Suprapubic skin (tissue), 4 donors: ENCODE results near the gene NLRC4. TPM values are rescaled to one million over a fixed set of nuclear protein-coding genes. Genes with fewer than 3 reads are reported as not detected.

ENCODE experiments used
- DNase-seq, 2 donors: peaks; one replicate each; pipeline ENCODE4 v3.0.0-alpha.2; 2019; ENCODE audit warnings: low spot score in 2 of 2
- H3K27ac ChIP-seq: fragments of 200-600 bp; sonication (generic); one replicate; pipeline ENCODE4 v1.5.1; 2019
- H3K27me3 ChIP-seq: fragments of 200-600 bp; sonication (generic); one replicate; pipeline ENCODE4 v1.5.1; 2019
- H3K36me3 ChIP-seq: fragments of 200-600 bp; sonication (generic); one replicate; pipeline ENCODE4 v1.5.1; 2019
- H3K4me1 ChIP-seq: fragments of 200-600 bp; sonication (generic); one replicate; pipeline ENCODE4 v1.5.1; 2019
- H3K4me3 ChIP-seq: fragments of 200-600 bp; sonication (generic); one replicate; pipeline ENCODE4 v1.5.1; 2019; ENCODE audit warnings: mild to moderate bottlenecking
- H3K9me3 ChIP-seq: fragments of 200-600 bp; sonication (generic); one replicate; pipeline ENCODE4 v1.5.1; 2019
- EP300 ChIP-seq: sonication (generic); formaldehyde crosslinking; IDR thresholded peaks from one replicate; pipeline ENCODE4 v1.6.1; 2017; ENCODE audit warnings: antibody characterized with exemption
- POLR2A ChIP-seq, 2 donors: fragments of 450-650 bp; IDR thresholded peaks; one replicate each; pipeline ENCODE4 v1.6.1; 2017; ENCODE audit warnings: antibody characterized with exemption in 2 of 2, mild to moderate bottlenecking in 2 of 2, moderate library complexity in 2 of 2
- POLR2AphosphoS5 ChIP-seq, 3 donors: sonication (generic); formaldehyde crosslinking; IDR thresholded peaks; one replicate each; pipeline ENCODE4 v1.6.1; 2017; ENCODE audit warnings: antibody characterized with exemption in 3 of 3
- WGBS: methylation state at CpG from one replicate; pipeline ENCODE4 v1.1.5; 2018; 5-methylcytosine and 5-hydroxymethylcytosine counted together
- total RNA-seq, 4 donors: library from RNA; depleted of rRNA; stranded (reverse); fragments of >200 nt; gene quantifications; one replicate each; pipeline ENCODE4 v1.1.0, GENCODE V29; 2016
- TF ChIP-seq, protein P1 (sequence below), 2 donors: fragments of 200-600 bp in 1 of 2; fragments of 450-650 bp in 1 of 2; sonication (generic) in 1 of 2; IDR thresholded peaks; one replicate each; pipeline ENCODE4 v1.5.1; 2016 to 2019; ENCODE audit warnings: antibody characterized with exemption in 2 of 2, mild to moderate bottlenecking in 1 of 2, moderate library complexity in 1 of 2

The NLRC4 gene
- total RNA-seq, 4 donors from 2014 or later, result 0.17 to 0.19 TPM; not detected in 2

DNA sequence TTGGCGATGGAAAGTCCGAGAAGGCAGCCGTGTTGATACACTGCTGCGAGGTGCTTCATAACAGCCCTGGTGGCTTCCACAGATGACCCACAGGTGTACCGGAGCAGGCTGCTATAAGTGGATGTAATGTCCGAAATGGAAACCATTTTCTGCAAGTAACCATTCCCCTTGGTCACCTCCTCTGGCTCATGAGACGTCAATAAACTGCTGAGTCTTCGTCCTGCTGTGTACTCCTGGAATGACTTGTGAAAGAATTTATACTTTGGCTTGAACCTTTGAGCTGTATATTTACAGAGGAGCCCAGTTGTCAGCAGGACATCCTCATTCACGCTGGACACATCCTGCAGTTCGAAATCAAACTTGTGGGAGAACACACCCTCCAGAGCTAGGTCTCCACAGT is 14.4 kb downstream of the NLRC4 start:
- TF ChIP-seq POLR2A (IDR thresholded peaks at IDR 0.05), result no peak
- TF ChIP-seq, protein P1, sequence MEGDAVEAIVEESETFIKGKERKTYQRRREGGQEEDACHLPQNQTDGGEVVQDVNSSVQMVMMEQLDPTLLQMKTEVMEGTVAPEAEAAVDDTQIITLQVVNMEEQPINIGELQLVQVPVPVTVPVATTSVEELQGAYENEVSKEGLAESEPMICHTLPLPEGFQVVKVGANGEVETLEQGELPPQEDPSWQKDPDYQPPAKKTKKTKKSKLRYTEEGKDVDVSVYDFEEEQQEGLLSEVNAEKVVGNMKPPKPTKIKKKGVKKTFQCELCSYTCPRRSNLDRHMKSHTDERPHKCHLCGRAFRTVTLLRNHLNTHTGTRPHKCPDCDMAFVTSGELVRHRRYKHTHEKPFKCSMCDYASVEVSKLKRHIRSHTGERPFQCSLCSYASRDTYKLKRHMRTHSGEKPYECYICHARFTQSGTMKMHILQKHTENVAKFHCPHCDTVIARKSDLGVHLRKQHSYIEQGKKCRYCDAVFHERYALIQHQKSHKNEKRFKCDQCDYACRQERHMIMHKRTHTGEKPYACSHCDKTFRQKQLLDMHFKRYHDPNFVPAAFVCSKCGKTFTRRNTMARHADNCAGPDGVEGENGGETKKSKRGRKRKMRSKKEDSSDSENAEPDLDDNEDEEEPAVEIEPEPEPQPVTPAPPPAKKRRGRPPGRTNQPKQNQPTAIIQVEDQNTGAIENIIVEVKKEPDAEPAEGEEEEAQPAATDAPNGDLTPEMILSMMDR (IDR thresholded peaks at IDR 0.05), result no peak
- TF ChIP-seq POLR2AphosphoS5 (IDR thresholded peaks at IDR 0.05), result no peak
- no peak for TF ChIP-seq EP300
- no peaks in the 10 kb centered on the region for H3K27me3 ChIP-seq

DNA sequence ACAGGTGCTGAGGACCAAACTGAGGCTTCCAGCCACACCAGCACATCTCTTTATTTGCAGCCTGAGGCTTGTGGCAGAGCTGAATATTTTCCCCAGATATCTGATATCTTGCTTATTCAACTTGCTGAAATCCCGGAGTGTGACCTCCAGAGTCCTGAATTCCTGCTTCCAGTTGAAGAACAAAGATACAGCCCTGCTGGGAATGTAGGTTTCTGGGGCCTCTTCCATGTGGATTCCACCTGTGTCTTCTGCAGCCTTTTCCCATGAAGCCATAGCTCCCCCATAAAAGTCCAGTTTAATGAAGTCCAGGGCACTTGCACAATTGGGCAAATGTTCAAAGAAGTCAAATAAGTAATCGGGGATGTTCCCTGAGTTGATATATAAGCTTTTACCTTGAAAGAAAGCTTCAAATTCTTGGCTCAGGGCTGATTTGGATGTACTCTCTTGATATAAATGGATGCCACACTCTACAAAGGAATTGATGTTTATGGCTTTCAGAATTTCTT is 14.9 kb downstream of the NLRC4 start:
- TF ChIP-seq EP300 (no peak), POLR2AphosphoS5 (IDR thresholded peaks at IDR 0.05) (no peak), POLR2A (IDR thresholded peaks at IDR 0.05) (no peak)
- TF ChIP-seq, protein P1 (IDR thresholded peaks at IDR 0.05), result no peak
- 69% methylated on average over 2 of the region's 2 CpGs for WGBS
- Histone ChIP-seq H3K36me3 (no peaks in the 10 kb centered on the region), H3K4me3 (no peak overlapping the region), H3K4me1 (no peaks in the 10 kb centered on the region), H3K27ac (no peak overlapping the region), H3K9me3 (no peaks in the 10 kb centered on the region), H3K27me3 (no peaks in the 10 kb centered on the region)
- no peak for DNase-seq

More for the DNA sequence above, 14.4 kb downstream of the NLRC4 start:
- H3K36me3 ChIP-seq, result no peaks in the 10 kb centered on the region
- no peak overlapping the region for H3K27ac ChIP-seq
- H3K9me3 ChIP-seq, result no peaks in the 10 kb centered on the region
- 78% methylated on average over 10 of the region's 10 CpGs for WGBS
- H3K4me3 ChIP-seq, result no peak overlapping the region
- no peaks in the 10 kb centered on the region for H3K4me1 ChIP-seq
- DNase-seq, result no peak

DNA sequence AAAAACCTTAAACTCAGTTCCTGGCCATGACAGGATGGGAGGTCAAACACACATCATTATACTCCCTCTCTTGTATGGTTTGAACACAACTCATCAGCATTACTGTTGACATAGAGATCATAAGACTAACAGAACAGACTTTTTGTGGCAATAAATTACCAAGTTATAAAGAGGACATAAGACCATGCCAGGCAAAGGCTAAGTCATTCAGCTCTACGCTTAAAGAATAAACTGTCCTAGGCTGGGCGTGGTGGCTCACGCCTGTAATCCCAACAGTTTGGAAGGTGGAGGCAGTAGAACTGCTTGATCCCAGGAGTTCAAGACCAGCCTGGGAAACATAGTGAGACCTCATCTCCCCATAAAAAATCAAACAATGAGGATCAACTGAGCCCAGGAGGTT is 16.4 kb downstream of the NLRC4 start:
- Histone ChIP-seq H3K27ac (no peak overlapping the region), H3K36me3 (no peaks in the 10 kb centered on the region), H3K4me3 (no peak overlapping the region), H3K4me1 (no peaks in the 10 kb centered on the region), H3K9me3 (no peaks in the 10 kb centered on the region), H3K27me3 (no peaks in the 10 kb centered on the region)
- TF ChIP-seq, protein P1 (IDR thresholded peaks at IDR 0.05), result no peak
- TF ChIP-seq POLR2A (IDR thresholded peaks at IDR 0.05) (no peak), POLR2AphosphoS5 (IDR thresholded peaks at IDR 0.05) (no peak), EP300 (no peak)
- WGBS, result 77% methylated on average over 3 of the region's 3 CpGs
- DNase-seq, result no peak

DNA sequence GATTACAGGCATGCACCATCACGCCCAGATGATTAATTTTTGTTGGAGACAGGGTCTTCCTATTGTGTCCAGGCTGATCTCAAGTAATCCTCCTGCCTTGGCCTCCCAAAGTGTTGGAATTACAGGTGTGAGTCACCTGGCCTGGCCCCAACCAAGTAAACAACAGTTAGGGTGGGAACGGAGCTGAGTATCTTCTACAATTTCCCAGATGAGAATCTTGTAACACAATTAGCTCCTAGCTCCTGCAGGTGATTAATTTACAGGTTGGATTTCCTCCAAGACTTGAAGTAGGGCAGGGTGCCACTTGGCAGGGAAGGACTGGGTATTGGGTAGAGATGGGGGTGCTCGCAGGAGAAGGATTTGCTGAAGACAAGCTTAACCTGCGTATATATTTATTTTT is 17.8 kb downstream of the NLRC4 start:
- Histone ChIP-seq H3K27me3 (no peaks in the 10 kb centered on the region), H3K9me3 (no peaks in the 10 kb centered on the region), H3K4me1 (no peaks in the 10 kb centered on the region), H3K36me3 (no peaks in the 10 kb centered on the region), H3K4me3 (no peak overlapping the region), H3K27ac (no peak overlapping the region)
- DNase-seq, result no peak
- TF ChIP-seq POLR2A (IDR thresholded peaks at IDR 0.05), result no peak
- TF ChIP-seq EP300, result no peak
- TF ChIP-seq, protein P1 (IDR thresholded peaks at IDR 0.05), result no peak
- TF ChIP-seq POLR2AphosphoS5 (IDR thresholded peaks at IDR 0.05), result no peak
- WGBS, result 51% methylated on average over 4 of the region's 4 CpGs

DNA sequence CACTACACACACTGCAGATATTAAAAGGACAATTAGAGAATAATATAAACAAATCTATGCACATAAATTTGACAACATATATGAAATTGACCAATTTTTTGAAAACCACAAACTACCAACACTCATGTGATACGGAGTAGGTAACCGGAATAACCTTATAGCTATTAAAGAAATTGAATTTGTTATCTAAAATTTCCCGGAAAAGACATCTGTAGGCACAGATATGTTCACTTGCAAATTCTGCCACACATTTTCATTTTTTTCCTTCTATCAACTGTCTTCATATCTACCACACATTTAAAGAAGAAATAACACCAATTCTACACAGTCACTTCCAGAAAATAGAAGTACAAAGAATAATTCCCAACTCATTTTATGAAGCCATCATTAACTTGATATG is 22.4 kb downstream of the NLRC4 start:
- no peak for DNase-seq

More for the DNA sequence above, 22.4 kb downstream of the NLRC4 start:
- Histone ChIP-seq H3K4me1 (no peaks in the 10 kb centered on the region), H3K27me3 (no peaks in the 10 kb centered on the region), H3K36me3 (no peaks in the 10 kb centered on the region), H3K9me3 (no peaks in the 10 kb centered on the region), H3K4me3 (no peak overlapping the region), H3K27ac (no peak overlapping the region)
- TF ChIP-seq POLR2A (IDR thresholded peaks at IDR 0.05), result no peak
- TF ChIP-seq, protein P1 (IDR thresholded peaks at IDR 0.05), result no peak
- no peak for TF ChIP-seq POLR2AphosphoS5 (IDR thresholded peaks at IDR 0.05)
- no peak for TF ChIP-seq EP300
- 98% methylated on average over 3 of the region's 3 CpGs for WGBS
